Mesenchymal stem cell (in vitro differentiated cells and primary cell): ENCODE results near the gene HAVCR2.

Experiments used
- DNase-seq: peaks from one replicate; pipeline ENCODE4 v3.0.0-alpha.2; 2013
- H2AFZ ChIP-seq: one replicate; pipeline ENCODE4 v1.6.1; 2013; ENCODE audit warnings: low read depth, mild to moderate bottlenecking, control low read depth, inconsistent platforms, low read length, moderate library complexity
- H2AK5ac ChIP-seq: 2 replicates; pipeline ENCODE4 v1.6.1; 2013; ENCODE audit warnings: low read length, moderate library complexity, mild to moderate bottlenecking, inconsistent platforms; ENCODE audit not compliant: severe bottlenecking
- H2BK120ac ChIP-seq: one replicate; pipeline ENCODE4 v1.6.1; 2013; ENCODE audit warnings: low read depth, mild to moderate bottlenecking, inconsistent platforms, low read length, moderate library complexity
- H2BK12ac ChIP-seq, 2 experiments: one replicate each; pipeline ENCODE4 v1.6.1; 2013; ENCODE audit warnings: inconsistent platforms in 2 of 2, low read length in 2 of 2, mild to moderate bottlenecking in 2 of 2, moderate library complexity in 2 of 2, control low read depth in 1 of 2
- H2BK15ac ChIP-seq: one replicate; pipeline ENCODE4 v1.6.1; 2013; ENCODE audit warnings: mild to moderate bottlenecking, low read depth, inconsistent platforms; ENCODE audit not compliant: poor library complexity, severe bottlenecking
- H2BK5ac ChIP-seq: 2 replicates; pipeline ENCODE4 v1.6.1; 2013; ENCODE audit warnings: low read depth, mild to moderate bottlenecking, low read length, control low read depth, inconsistent platforms; ENCODE audit not compliant: poor library complexity, severe bottlenecking
- H3K14ac ChIP-seq, 2 experiments: one replicate each; pipeline ENCODE4 v1.6.1; 2013; ENCODE audit warnings: inconsistent platforms in 2 of 2, low read length in 2 of 2, control low read depth in 1 of 2, mild to moderate bottlenecking in 1 of 2, moderate library complexity in 1 of 2
- H3K18ac ChIP-seq, 2 experiments: one replicate each; pipeline ENCODE4 v1.6.1; 2013; ENCODE audit warnings: inconsistent platforms in 2 of 2, low read length in 2 of 2, control low read depth in 1 of 2, low read depth in 1 of 2, mild to moderate bottlenecking in 1 of 2
- H3K23ac ChIP-seq, 2 experiments: one replicate each; pipeline ENCODE4 v1.6.1; 2013; ENCODE audit warnings: inconsistent platforms in 2 of 2, low read length in 2 of 2, mild to moderate bottlenecking in 2 of 2, moderate library complexity in 2 of 2, control low read depth in 1 of 2
- H3K27ac ChIP-seq: 2 replicates; pipeline ENCODE4 v1.5.1; 2013; ENCODE audit warnings: mild to moderate bottlenecking, moderate library complexity, low read length, control low read depth, inconsistent platforms; ENCODE audit not compliant: poor library complexity, severe bottlenecking
- H3K27me3 ChIP-seq, 2 experiments: 2 replicates each; pipeline versions ENCODE4 v1.6.1 to v1.7.0; 2013; ENCODE audit warnings: low read length in 2 of 2, mild to moderate bottlenecking in 2 of 2, moderate library complexity in 2 of 2, control low read depth in 1 of 2, inconsistent platforms in 1 of 2; ENCODE audit not compliant: control insufficient read depth in 1 of 2, insufficient read depth in 1 of 2
- H3K36me3 ChIP-seq, 2 experiments: 2 replicates each; pipeline versions ENCODE4 v1.6.1 to v1.7.0; 2013; ENCODE audit warnings: low read length in 2 of 2, control low read depth in 1 of 2, inconsistent platforms in 1 of 2, low read depth in 1 of 2, mild to moderate bottlenecking in 1 of 2; ENCODE audit not compliant: insufficient read depth in 2 of 2, control insufficient read depth in 1 of 2
- H3K4ac ChIP-seq, 2 experiments: one replicate each; pipeline ENCODE4 v1.6.1; 2013; ENCODE audit warnings: inconsistent platforms in 2 of 2, low read length in 2 of 2, mild to moderate bottlenecking in 2 of 2, moderate library complexity in 2 of 2, control low read depth in 1 of 2, low read depth in 1 of 2
- H3K4me1 ChIP-seq: 2 replicates; pipeline ENCODE4 v1.6.1; 2013; ENCODE audit warnings: low read depth, low read length, control low read depth; ENCODE audit not compliant: control insufficient read depth, insufficient read depth
- H3K4me2 ChIP-seq: 2 replicates; pipeline ENCODE4 v1.6.1; 2013; ENCODE audit warnings: low read length, mild to moderate bottlenecking, inconsistent platforms; ENCODE audit not compliant: poor library complexity, severe bottlenecking
- H3K4me3 ChIP-seq, 2 experiments: 2 replicates each; pipeline versions ENCODE4 v1.5.1 to v1.7.0; 2013; ENCODE audit warnings: low read length in 2 of 2, mild to moderate bottlenecking in 2 of 2, control low read depth in 1 of 2, low read depth in 1 of 2; ENCODE audit not compliant: insufficient read depth in 1 of 2
- H3K79me1 ChIP-seq: replicated peaks from 2 replicates; pipeline ENCODE4 v1.6.1; 2013; ENCODE audit warnings: mild to moderate bottlenecking, control low read depth, low read length, inconsistent platforms; ENCODE audit not compliant: poor library complexity, severe bottlenecking
- H3K9ac ChIP-seq: 2 replicates; pipeline ENCODE4 v1.7.0; 2013; ENCODE audit warnings: mild to moderate bottlenecking, low read length, moderate library complexity
- H3K9me3 ChIP-seq: 2 replicates; pipeline ENCODE4 v1.7.0; 2013; ENCODE audit warnings: mild to moderate bottlenecking, low read length; ENCODE audit not compliant: control insufficient read depth
- H4K8ac ChIP-seq: one replicate; pipeline ENCODE4 v1.6.1; 2013; ENCODE audit warnings: inconsistent platforms, mild to moderate bottlenecking, low read length, moderate library complexity
- H4K91ac ChIP-seq: one replicate; pipeline ENCODE4 v1.6.1; 2013; ENCODE audit warnings: mild to moderate bottlenecking, low read length, inconsistent platforms
- WGBS: methylation state at CpG from one replicate; pipeline ENCODE4 v1.1.7; 2013; ENCODE audit warnings: mixed read lengths; 5-methylcytosine and 5-hydroxymethylcytosine counted together

The HAVCR2 gene

DNA sequence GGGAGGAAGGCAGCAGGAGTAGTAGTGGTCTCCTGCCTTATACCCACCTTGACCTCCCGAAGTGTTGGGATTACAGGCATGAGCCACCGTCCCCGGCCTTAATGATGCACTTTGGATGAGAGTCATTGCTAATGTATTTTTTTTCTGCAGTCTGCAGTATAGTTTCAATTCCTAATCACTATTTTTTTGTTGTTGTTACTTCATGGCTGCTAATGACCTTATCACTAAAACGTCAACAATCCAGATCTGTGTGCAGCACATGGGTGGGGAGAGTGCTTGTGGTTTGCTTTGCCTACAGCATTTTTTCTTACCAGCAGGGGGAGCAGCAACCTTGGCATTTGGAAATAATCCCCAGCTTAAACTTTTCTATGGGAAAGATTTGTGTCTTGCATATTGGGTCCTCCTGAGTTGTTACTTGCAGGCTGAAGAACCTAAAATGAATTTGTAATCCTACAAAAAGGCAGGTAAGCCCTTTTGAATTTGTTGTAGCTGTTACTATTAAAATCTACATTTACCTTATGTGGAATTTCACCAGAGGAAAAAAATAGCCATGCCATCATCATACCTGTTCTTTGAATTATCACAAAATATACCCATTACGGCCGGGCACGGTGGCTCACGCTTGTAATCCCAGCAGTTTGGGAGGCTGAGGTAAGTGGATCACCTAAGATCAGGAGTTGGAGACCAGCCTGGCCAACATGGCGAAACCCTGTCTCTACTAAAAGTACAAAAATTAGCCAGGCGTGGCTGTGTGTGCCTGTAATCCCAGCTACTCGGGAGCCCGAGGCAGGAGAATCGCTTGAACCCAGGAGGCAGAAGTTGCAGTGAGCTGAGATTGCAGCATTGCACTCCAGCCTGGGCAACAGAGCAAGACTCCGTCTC lies 40.1 kb upstream of the HAVCR2 start:
- no peaks in the 10 kb centered on the region for H3K27me3 ChIP-seq
- H4K8ac ChIP-seq: no peak overlapping the region
- H3K23ac ChIP-seq: no peak overlapping the region
- no peak overlapping the region for H3K14ac ChIP-seq
- H3K27ac ChIP-seq: no peak overlapping the region
- no peaks in the 10 kb centered on the region for H3K36me3 ChIP-seq
- no peak overlapping the region for H2BK12ac ChIP-seq
- H3K4me3 ChIP-seq: no peak overlapping the region
- no peak overlapping the region for H3K4me2 ChIP-seq
- H2AK5ac ChIP-seq: no peak overlapping the region
- no peak overlapping the region for H3K18ac ChIP-seq
- no peaks in the 10 kb centered on the region for H3K4me1 ChIP-seq
- H3K79me1 ChIP-seq: no peaks in the 10 kb centered on the region
- no peak overlapping the region for H3K9ac ChIP-seq
- H2BK5ac ChIP-seq: no peak overlapping the region
- no peak overlapping the region for H2BK15ac ChIP-seq
- H2BK120ac ChIP-seq: no peak overlapping the region
- no peak overlapping the region for H4K91ac ChIP-seq
- H3K4ac ChIP-seq: no peak overlapping the region
- DNase-seq: peak; percentile 73
- H3K9me3 ChIP-seq: no peaks in the 10 kb centered on the region
- H2AFZ ChIP-seq: no peak overlapping the region
- 82% methylated on average over 11 of the region's 14 CpGs for WGBS

DNA sequence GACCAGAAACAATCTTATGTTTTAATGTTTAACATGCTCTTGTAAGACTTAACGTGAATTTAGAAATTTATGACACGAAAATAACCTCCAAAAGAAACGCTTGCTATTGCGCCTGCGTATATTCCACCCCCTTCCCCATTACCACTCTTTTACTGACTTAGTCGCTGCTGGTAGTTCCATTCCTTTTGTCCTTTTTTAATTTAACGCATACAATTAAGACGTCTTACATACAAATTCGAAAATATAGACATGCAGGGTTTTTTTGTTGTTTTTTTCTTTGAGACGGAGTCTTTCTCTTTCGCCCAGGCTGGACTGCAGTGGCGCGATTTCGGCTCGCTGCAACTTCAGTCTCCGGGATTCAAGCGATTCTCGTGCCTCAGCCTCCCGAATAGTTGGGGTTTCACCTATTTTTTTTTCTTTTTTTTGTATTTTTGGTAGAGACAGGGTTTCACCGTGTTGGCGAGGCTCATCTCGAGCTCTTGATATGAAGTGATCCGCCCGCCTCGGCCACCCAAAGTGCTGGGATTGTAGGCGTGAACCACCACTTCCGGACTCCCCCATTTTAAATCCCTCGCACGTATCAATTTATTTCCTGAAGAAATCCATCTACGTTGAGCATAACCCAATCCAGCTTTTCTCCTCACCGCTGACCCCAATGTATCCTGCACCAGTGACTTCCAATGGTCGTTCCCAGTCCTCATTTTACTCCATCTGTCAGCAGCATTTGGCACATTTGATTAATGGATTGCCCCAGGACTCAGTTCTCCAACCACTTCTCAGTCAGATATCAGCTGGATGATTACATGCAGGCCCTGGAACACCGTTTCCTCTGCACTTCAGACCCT lies 34.5 kb upstream of the HAVCR2 start:
- peak overlapping the region; percentile 98 for H3K9ac ChIP-seq
- H3K4me2 ChIP-seq: peak overlapping the region; percentile 35
- no peak overlapping the region for H3K27ac ChIP-seq
- H3K4me3 ChIP-seq: peak overlapping the region in 1 of 2 experiments; percentile 96
- no peak overlapping the region for H2BK120ac ChIP-seq
- H3K27me3 ChIP-seq: no peaks in the 10 kb centered on the region
- no peak overlapping the region for H3K23ac ChIP-seq
- no peak overlapping the region for H4K91ac ChIP-seq
- H2AFZ ChIP-seq: no peak overlapping the region
- peaks cover 4 to 11% of the 10 kb centered on the region in 2 experiments for H3K36me3 ChIP-seq
- no peak overlapping the region for H3K14ac ChIP-seq
- no peak for DNase-seq
- peaks cover 10% of the 10 kb centered on the region for H3K79me1 ChIP-seq
- H2BK15ac ChIP-seq: no peak overlapping the region
- no peak overlapping the region for H3K4ac ChIP-seq
- no peak overlapping the region for H4K8ac ChIP-seq
- no peak overlapping the region for H2BK5ac ChIP-seq
- peaks cover 6% of the 10 kb centered on the region for H3K4me1 ChIP-seq
- H2AK5ac ChIP-seq: no peak overlapping the region
- 80% methylated on average over 32 of the region's 33 CpGs for WGBS
- H3K9me3 ChIP-seq: no peaks in the 10 kb centered on the region
- no peak overlapping the region for H2BK12ac ChIP-seq
- H3K18ac ChIP-seq: no peak overlapping the region

DNA sequence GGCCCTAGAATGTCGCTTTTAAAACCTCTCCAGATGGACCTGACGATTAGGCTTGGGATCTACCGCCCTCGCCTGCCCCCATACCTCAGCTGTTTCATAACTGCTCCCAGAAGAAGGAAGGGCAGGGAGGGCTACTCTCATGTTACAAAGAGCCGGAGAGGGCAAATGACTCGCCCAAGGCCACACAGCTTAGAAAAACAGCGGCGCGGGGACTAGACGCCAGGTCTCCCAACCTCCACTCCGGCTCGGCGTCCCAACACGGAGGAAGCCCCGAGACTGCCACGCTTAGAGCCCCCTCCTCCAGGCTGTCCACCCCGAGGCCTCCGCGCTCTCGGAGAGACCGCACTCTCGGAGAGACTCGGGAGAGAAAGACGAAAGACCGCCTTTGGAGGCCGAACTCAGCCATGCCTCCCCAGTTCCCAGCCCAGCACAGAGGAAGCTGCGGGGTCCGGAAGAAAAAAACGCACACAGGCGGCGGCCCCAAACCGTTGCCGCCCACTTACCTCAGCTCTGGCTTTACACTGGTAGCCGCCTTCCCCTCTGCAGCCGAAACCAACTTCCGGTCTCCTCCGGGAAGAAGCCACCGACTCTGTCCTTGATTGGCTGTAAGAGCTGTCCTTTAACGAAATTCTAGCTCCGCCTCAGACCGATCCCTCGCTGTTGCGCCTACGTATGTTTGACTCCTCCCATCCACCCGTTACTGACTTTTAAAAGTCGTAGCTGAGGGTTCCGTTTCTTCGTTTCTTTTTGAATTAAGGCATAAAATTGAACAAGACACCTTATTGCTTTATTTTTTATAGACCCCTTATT lies 33.7 kb upstream of the HAVCR2 start, which contains the start of gene MED7:
TSS of gene MED7 (minus strand) at position 549 of the 810 bp plus-strand sequence. CDS start 3,434 bp downstream, outside the sequence.
- H3K27me3 ChIP-seq: no peaks in the 10 kb centered on the region
- under 1% methylated on average over 44 of the region's 48 CpGs for WGBS
- peak within 1 kb of the TSS; percentile 75 to 85 for H3K4ac ChIP-seq
- no peak within 1 kb of the TSS for H2BK12ac ChIP-seq
- H3K27ac ChIP-seq: peak within 1 kb of the TSS; percentile 83
- H2BK5ac ChIP-seq: peak within 1 kb of the TSS; percentile 81
- peaks cover 13% of the 10 kb centered on the region for H3K79me1 ChIP-seq
- peak within 1 kb of the TSS; percentile 86 for H4K8ac ChIP-seq
- peak within 1 kb of the TSS; percentile 44 for H2AK5ac ChIP-seq
- no peaks in the 10 kb centered on the region for H3K9me3 ChIP-seq
- H2AFZ ChIP-seq: peak within 1 kb of the TSS; percentile 83
- peak within 1 kb of the TSS; percentile 82 for H2BK120ac ChIP-seq
- peak within 1 kb of the TSS in 1 of 2 experiments; percentile 72 for H3K23ac ChIP-seq
- H3K4me2 ChIP-seq: peak within 1 kb of the TSS; percentile 71
- peak within 1 kb of the TSS; percentile 98 for H3K9ac ChIP-seq
- peak within 1 kb of the TSS; percentile 70 for H4K91ac ChIP-seq
- H3K4me1 ChIP-seq: peaks cover 6% of the 10 kb centered on the region
- peaks cover 7 to 19% of the 10 kb centered on the region in 2 experiments for H3K36me3 ChIP-seq
- peak within 1 kb of the TSS; percentile 92 for H2BK15ac ChIP-seq
- H3K14ac ChIP-seq: peak within 1 kb of the TSS in 1 of 2 experiments; percentile 53
- peak within 1 kb of the TSS; percentile 96 to 97 for H3K4me3 ChIP-seq
- peak within 1 kb of the TSS; percentile 88 to 97 for H3K18ac ChIP-seq
- peak; percentile 99 for DNase-seq
